Measurements from ENCODE around the gene SLC4A5.

Gene SLC4A5

GRCh38 chr2:74375838-74376237 is 32.6 kb upstream of the SLC4A5 start:
- Histone ChIP-seq H3K9me3 (ENCODE audit: control insufficient read depth, insufficient read depth, low read length) (no peaks in the 10 kb centered on the region), H3K9me2 (replicated peaks; ENCODE audit: control insufficient read depth, low read length) (no peaks in the 10 kb centered on the region), H3K36me3 (ENCODE audit: control insufficient read depth, low read length) (peaks cover 18% of the 10 kb centered on the region), H3K27me3 (ENCODE audit: control insufficient read depth, low read length) (no peaks in the 10 kb centered on the region), H3K79me2 (ENCODE audit: control insufficient read depth, low read length) (peaks cover 16% of the 10 kb centered on the region), H3K4me3 (ENCODE audit: low read length) (no peak overlapping the region), H3K4me1 (ENCODE audit: control insufficient read depth, low read length) (peaks cover 8% of the 10 kb centered on the region), H3K27ac (ENCODE audit: low read depth, low read length) (no peak overlapping the region), H3F3A (ENCODE audit: control insufficient read depth, insufficient read depth) (no peaks in the 10 kb centered on the region), H3K4me2 (ENCODE audit: low read length) (no peak overlapping the region), H4K20me1 (ENCODE audit: control insufficient read depth, insufficient read depth, low read depth, low read length) (peaks cover 10% of the 10 kb centered on the region)
- TF ChIP-seq CTCF (IDR thresholded peaks at IDR 0.05; ENCODE audit: low read depth, low read length, poor library complexity, severe bottlenecking) (no peak), EZH2phosphoT487 (IDR thresholded peaks at IDR 0.05; ENCODE audit: borderline replicate concordance, low read length) (no peak)

GRCh38 chr2:74374509-74375205 is 31.4 kb upstream of the SLC4A5 start:
- Histone ChIP-seq H3K79me2 (ENCODE audit: control insufficient read depth, low read length) (peaks cover 5% of the 10 kb centered on the region), H3K4me2 (ENCODE audit: low read length) (no peak overlapping the region), H3F3A (ENCODE audit: control insufficient read depth, insufficient read depth) (no peaks in the 10 kb centered on the region), H3K27me3 (ENCODE audit: control insufficient read depth, low read length) (no peaks in the 10 kb centered on the region), H3K4me1 (ENCODE audit: control insufficient read depth, low read length) (no peaks in the 10 kb centered on the region), H3K9me2 (replicated peaks; ENCODE audit: control insufficient read depth, low read length) (no peaks in the 10 kb centered on the region), H4K20me1 (ENCODE audit: control insufficient read depth, insufficient read depth, low read depth, low read length) (peaks cover 2% of the 10 kb centered on the region), H3K9me3 (ENCODE audit: control insufficient read depth, insufficient read depth, low read length) (no peaks in the 10 kb centered on the region), H3K36me3 (ENCODE audit: control insufficient read depth, low read length) (peaks cover 27% of the 10 kb centered on the region), H3K27ac (ENCODE audit: low read depth, low read length) (no peak overlapping the region), H3K4me3 (ENCODE audit: low read length) (no peak overlapping the region)
- TF ChIP-seq EZH2phosphoT487 (IDR thresholded peaks at IDR 0.05; ENCODE audit: borderline replicate concordance, low read length) (no peak), CTCF (IDR thresholded peaks at IDR 0.05; ENCODE audit: low read depth, low read length, poor library complexity, severe bottlenecking) (no peak)

- Histone ChIP-seq H3K4me1 (ENCODE audit: control insufficient read depth, low read length) (no peaks in the 10 kb centered on the region), H3K4me3 (ENCODE audit: low read length) (no peak overlapping the region), H3K9me2 (replicated peaks; ENCODE audit: control insufficient read depth, low read length) (no peaks in the 10 kb centered on the region), H3F3A (ENCODE audit: control insufficient read depth, insufficient read depth) (no peaks in the 10 kb centered on the region), H4K20me1 (ENCODE audit: control insufficient read depth, insufficient read depth, low read depth, low read length) (no peaks in the 10 kb centered on the region), H3K27ac (ENCODE audit: low read depth, low read length) (no peak overlapping the region), H3K36me3 (ENCODE audit: control insufficient read depth, low read length) (peaks cover 30% of the 10 kb centered on the region), H3K79me2 (ENCODE audit: control insufficient read depth, low read length) (no peaks in the 10 kb centered on the region), H3K9me3 (ENCODE audit: control insufficient read depth, insufficient read depth, low read length) (no peaks in the 10 kb centered on the region), H3K27me3 (ENCODE audit: control insufficient read depth, low read length) (no peaks in the 10 kb centered on the region), H3K4me2 (ENCODE audit: low read length) (no peak overlapping the region)
- TF ChIP-seq CTCF (IDR thresholded peaks at IDR 0.05; ENCODE audit: low read depth, low read length, poor library complexity, severe bottlenecking) = no peak
- no peak for TF ChIP-seq EZH2phosphoT487 (IDR thresholded peaks at IDR 0.05; ENCODE audit: borderline replicate concordance, low read length)
These were observed 30.8 kb upstream of the SLC4A5 start for GRCh38 chr2:74373985-74374384.

All from DOHH2 (cell line).